HG03025 (cell line): ENCODE measurements around the gene SLC49A4.
A peak's percentile ranks its signal among the peaks of the same experiment; 100 is the strongest.

Experiments used
- ATAC-seq: cut with Tn5 transposase; IDR thresholded peaks from one replicate; pipeline ENCODE4 v1.9.1; 2021; ENCODE audit warnings: mild to moderate bottlenecking, moderate library complexity; ENCODE audit not compliant: unreplicated experiment, low FRiP score

Gene SLC49A4

DNA sequence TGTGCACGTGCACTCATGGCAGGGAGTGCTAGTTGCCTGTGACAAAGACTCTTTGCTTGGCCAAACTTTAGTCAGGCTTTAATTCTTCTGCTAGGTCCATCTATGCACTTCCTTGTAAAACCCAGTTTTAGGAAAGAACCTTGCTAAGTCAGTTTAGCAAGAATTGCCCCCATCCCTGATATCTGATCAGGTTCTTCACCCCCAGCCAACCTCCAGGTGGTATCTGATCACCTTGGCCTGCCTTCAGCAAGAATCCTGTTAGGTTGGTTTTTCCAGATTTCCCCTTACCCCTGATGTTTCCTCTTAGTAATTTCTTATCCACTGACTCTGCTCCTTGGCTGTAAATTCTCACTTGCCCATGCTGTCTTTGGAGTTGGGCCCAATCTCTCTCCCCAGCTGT, 9.6 kb upstream of the SLC49A4 start:
- no peak for ATAC-seq

DNA sequence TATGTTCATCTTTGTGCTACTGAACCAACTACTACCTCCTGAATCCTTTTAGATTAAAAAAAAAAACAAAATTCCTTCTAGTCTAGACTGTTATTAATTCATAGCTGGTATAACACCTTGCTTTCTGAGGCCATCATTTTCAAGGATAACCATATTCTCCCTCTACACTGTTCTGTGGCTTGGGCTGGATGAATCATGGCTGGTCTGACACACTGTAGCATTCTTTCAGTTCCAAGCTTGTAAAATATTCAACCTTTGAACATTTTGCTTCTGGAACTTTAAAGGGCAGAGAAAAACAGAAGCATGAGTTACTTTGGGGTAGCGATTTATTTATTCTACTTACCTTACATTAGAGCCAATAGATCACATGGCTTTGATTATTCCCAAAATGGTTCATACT, 8.8 kb upstream of the SLC49A4 start:
- ATAC-seq = no peak

DNA sequence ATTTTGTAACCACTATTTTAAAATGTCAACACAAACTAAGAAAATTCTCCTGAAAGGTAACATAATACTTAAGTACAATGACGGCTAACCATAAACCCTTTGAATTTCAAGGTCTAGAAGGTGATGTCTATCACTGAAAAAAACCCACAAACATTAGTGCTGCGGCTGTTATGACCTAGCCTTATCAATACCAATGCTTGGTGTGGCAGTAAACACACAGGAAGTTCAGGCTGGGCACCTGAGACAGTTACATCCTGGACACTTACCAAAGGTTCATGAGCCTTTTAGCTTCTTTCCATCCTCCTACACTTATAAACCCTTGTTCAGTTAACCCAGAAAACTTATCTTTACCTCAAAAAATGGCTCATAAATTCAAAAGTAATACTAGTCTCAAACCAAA, 7.0 kb upstream of the SLC49A4 start:
- ATAC-seq = no peak

DNA sequence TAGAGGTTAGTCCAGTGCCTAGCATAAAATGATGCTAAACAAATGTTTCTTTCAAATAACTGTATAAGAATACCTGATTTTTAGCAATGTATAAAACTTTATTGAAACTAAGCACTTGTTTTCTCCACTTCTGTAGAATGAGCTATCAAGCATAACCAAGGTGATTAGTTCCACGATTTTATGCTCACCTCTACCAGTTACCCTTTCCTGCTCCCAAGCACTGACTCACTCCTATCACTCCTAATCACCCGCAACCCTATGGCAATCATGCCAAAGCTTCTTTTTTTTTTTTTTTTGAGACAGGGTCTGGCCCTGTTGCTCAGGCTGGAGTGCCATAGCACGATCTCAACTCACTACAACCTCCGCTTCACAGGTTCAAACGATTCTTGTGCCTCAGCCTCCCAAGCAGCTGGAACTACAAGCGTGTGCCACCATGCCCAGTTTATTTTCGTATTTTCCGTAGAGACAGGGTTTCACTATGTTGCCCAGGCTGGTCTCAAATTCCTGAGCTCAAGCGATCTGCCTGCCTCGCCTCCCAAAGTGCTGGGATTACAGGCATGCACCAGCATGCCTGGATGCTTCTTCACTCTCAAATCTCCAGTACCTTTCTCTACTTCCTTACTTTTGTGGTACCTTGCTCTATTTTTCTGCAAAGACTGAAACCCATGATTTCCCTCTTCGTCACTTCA, 5.1 kb upstream of the SLC49A4 start:
- ATAC-seq = no peak

DNA sequence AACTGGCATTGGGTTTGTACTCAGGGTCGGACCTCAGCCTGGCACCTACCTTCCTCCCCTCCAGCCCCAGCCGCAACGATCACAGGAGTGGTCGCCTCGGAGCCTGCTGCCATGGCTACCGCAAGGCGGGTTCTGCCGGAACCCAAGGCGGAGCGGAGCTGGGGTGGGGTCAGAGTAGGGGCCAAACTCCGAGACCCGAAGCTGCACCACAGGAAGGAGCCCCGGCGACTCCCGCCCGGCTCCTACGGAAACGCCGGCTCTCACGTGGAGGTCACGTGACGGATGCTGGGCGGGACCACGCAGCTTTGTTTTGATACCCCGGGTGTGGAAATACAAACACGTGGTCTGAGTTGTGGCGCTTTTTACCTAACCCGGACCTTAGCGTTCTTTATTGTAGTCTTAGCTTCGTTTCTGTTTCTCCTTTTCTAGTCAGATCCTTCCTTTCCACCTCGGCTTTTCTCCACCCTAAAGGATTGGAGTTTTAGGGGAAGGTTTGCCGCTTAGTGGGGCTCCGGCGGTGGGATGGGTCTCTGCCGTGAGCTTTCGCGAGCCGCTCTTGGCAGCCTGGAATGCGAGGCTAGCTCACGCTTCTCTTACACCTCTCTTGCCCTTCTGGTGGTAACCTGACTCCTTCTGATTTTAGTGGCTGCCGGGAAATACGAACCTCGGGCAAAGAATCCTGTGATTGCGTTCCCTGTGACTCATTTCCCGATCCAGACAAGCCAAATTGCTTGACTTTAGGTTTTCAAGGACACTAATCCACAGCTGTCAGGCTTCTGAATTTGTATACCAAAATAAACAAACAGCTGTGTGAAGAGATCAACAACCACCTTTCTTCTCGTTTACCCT, 1.1 kb upstream of the SLC49A4 start, which contains the start of gene HSPBAP1:
Gene HSPBAP1, minus strand, starts transcription at position 264 of the 849 bp plus-strand sequence. Its CDS starts 151 bp downstream, at position 113.
- peak; percentile 56 for ATAC-seq

DNA sequence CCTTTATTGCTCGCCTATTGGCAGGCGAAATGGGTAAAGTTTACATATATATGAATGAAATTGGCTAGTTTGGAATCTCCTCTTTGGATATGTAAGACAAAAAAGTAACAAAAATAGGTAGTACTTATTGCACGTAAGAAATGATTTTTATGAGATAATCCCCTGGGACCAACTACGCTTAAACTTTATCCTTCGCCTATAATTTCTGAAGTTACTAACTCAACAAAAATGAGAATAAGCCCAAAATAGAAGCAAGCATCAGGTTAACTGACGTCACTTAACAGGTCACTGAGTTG, 438 bp upstream of the SLC49A4 start:
- ATAC-seq = no peak

DNA sequence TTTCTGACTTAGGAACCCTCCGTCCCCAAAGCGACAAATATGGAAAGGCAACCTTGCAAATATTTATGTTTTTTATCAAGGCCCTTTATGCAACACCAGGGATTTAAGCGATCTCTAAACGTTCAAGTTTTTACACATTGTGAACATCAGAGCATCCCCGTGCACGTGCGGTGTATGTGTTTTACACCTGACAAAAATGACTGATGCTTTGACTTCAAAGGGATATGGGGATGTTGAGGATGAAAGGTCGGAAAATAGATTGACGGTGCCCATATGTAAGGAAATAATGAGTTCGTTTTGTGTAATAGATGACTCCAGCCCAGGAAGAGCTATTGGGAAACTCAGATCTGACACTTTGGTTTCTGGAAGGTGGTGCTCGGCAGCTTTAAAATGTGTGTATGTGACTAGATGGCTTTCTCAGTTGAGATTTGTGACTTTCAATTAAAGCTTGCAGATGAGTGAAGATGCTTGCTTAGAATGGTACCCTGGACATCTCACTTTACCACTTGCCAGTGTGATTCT, 866 bp downstream of the SLC49A4 start:
- ATAC-seq = no peak

DNA sequence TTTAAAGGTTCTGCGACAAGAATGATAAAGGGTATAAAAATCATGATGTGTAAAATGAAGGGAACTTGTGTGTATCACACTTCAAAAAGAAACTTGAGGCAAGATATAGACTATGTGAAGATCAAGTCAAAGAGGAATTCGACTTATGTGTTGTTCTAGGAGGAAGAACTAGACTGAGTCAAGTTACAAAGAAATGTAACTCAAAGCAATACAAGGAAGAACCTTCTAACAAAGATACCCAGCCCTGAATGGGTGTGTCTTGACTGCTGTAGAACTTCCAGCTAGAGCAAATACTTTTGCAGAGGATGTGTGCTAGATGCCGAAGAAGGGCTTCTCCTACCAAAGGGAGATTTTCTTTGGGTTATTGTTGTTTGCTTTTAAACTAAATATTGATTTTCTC, 2.4 kb downstream of the SLC49A4 start:
- ATAC-seq = no peak

DNA sequence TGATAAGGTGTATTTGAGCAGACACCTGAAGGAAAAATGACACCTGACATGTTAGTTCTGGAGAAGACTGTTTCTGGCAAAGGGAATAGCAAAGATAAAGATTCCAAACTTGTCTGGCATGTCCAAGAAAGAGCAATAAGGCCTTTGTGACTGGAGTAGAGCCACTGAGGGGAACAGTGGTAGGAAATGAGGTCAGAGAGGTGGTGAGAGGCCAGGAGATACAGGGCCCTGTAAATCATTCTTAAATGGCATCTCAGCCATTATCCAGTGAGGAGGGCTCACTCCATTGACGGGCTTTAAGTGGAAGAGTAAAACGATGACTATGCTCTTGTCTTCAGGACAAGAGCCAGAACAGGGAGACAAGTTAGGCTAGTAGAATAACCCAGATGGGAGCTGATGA, 4.5 kb downstream of the SLC49A4 start:
- ATAC-seq = no peak

DNA sequence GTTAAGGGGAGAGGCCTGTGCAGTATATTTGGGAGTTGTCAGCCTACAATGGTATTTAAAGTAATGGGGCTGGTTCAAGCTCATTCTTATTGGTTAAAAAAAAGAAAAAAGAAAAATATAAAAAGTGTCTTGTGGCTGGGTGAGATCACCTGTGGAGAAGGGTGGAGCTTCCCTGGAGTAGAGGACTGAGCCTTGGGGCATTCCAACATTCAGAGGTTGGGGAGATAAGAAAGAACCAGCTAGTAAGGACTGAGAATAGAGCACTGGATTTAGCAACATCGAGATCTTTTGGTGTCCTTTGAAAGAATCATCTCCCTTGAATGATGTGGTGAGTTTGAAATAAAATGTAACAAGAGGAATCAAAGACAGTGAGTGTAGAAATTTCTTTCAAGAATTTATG, 5.2 kb downstream of the SLC49A4 start:
- ATAC-seq = no peak

DNA sequence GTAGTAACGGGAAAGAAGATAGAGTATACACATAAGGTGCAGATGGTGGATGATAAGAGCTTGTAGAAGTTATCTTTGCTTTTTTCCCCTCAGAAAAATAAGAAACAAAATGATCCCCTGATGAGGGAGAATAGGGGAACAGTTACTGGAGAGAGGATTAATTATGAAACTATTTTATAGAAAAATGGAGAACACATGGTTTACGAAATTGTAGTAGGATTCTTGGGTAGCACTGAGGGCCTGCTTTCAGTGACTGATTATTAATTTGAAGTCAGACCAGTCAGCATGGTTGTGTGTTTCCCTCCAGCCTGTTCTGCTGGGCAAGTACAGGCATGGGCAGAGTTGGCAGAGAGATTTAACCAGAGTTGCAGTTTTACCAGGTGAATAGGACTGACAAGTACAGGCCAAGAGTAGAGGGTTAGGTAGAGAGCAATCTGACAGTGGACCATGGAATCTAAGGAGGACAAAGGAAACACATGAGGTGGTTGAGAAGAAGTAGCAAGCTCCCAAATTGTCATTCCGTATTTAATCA, 5.9 kb downstream of the SLC49A4 start:
- ATAC-seq = no peak

DNA sequence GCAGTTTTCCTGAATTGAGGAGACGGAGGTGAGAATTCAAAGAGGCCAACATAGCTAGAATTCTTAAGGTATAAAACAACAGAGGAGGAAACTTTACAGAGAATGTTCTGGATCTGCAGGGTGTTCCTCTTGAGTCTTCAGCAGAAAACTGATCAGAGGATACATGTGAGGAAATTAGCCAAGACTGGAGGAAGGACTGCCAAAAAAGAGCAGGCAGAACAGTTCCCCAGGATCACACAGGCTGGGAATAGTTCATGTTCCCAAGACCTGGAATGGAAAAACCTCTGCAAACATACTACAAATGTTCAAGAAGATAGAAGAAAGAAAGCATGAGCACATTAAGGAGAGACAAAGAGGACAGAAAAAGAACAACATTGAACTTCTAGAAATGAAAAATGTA, 7.5 kb downstream of the SLC49A4 start:
- ATAC-seq = no peak

DNA sequence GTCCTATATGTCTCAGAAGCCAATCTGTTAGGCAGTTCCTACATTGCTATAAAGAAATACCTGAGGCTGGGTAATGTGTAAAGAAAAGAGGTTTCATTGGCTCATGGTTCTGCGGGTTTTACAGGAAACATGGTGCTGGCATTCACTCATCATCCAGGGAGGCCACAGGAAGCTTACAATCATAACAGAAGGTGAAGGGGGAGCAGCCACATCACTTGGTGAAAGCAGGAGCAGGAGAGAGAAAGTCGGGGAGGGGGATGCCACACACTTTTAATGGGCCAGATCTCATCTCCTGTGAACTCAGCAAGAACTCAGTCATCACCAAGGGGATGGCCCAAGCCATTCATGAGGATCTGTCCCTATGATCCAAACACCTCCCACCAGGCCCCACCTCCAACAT, 9.1 kb downstream of the SLC49A4 start:
- ATAC-seq = no peak

DNA sequence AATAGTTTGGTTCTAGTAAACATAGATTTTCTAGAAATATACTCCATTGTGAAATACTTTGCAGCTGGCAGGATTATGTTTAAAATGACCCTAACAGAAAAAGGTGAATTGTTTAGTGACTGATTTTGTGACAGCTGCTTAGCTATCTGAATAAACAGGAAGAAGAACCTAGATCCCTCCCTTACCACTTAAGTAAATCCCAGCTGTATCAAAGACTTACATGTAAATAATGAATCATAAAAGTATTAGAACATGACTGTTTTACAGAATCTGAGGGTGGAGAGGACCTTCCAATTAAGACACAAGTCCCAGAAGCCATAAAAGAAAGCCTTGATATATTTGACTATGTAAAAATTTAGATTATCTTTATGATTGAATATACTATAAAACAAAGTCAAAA, 15.9 kb downstream of the SLC49A4 start:
- ATAC-seq = no peak

DNA sequence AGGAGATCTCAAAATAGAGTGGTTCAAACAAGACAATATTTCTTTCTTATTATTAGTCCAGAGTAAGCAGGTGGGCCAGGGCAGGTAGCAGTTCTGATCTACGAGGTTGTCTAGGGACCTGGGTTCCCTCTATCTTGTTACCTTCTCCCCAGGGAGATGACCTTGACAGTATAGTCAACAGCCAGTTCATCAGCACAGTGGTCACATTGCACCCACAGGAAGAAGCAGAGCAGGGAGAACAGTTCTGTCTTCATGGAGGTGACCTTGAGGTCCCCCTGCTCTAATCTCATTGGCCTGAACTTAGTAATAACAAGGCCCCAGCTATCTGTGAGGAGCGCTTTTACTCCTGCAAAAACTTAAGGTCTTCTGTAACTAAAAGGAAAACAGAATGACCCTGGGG, 21.7 kb downstream of the SLC49A4 start:
- no peak for ATAC-seq

DNA sequence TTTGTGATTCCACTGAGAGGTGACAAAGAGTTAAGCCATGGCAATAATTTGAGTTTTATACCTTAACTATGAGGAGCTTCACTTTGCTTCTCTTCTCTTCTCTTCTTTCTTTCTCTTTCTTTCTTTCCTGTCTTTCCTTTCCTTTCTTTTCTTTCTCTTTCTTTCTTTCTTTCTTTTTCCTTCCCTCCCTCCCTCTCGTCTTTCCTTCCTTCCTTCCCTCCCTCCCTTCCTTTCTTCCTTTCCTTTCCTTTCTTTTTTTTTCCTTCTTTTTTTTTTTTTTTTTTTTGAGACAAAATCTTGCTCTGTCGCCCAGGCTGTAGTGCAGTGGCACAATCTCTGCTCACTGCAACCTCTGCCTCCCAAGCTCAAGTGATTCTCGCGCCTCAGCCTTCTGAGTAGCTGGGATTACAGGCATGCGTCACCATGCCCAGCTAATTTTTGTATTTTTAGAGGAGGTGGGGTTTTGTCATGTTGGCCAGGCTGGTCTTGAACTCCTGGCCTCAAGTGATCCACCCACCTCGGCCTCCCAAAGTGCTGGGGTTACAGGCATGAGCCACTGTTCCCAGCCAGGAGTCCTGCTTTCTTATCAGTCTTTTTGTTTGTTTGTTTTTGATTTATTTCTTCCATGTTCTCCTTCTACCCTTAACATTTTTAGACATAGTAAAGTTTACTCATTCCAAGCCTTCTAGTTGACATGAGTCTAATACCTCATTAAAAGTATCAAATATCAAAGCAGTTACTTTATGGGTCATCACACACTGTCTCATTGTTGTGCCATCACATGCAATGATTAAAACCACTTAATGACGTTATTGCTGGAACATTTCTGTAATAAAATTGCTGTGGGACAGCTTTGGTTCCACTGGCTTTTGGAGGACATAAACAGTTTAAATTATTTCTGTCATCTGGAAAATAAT, 29.9 kb downstream of the SLC49A4 start:
- ATAC-seq = no peak

DNA sequence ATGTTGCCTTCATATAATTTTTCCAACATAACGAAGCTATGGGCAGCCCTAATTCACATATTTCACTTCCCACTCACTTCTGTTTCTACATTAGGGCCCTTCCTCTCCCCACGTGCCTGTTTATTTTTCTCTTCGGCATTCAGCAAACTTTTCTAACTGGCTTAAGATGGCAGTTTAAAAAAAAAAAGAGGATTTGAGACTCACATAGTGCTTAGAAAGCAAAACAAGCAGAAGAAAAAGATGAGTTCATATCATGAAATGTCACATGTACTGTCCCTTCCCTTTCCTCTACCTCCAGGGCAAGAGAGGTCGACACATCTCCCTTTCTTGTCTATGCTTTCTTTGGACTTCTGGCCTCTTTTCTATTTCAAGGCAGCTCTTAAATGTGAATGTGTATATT, 30.6 kb downstream of the SLC49A4 start:
- no peak for ATAC-seq

DNA sequence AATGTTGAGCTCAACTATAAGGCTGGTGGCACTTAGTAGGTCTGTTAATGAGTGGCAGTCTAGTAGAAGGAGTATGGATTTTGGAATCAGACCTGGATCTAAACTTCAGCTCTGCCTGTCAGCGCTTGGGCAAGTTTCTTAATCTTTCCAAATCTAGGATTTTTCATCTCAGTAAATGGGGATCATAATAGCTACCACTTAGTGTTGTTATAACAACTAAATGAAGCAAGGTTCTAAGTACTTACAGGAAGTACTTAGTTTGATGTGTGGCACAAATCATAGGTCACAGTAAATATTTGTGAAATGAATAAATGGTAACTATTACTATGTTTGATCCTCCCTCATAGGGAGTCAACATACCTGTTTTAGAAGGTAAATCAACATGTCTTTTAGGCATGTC, 31.4 kb downstream of the SLC49A4 start:
- no peak for ATAC-seq

DNA sequence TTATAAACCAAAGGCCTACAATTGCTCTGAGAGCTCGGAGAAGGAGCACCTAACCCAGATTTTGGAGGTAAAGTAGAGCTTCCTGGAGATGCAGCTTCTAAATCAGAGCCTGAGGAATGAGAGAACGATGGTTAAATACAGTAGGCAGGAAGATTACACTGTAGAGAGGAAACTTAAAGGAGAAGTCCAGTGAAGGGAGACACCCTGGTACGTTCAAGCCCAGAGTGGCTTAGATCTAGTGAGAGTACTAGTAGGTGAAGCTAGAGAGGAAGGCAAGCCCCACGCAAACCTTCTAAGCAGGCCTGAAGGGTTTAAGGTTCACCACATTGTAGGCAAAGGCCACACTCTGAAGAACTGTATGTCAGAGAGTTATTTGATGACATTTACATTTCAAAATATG, 33.4 kb downstream of the SLC49A4 start:
- ATAC-seq = no peak

DNA sequence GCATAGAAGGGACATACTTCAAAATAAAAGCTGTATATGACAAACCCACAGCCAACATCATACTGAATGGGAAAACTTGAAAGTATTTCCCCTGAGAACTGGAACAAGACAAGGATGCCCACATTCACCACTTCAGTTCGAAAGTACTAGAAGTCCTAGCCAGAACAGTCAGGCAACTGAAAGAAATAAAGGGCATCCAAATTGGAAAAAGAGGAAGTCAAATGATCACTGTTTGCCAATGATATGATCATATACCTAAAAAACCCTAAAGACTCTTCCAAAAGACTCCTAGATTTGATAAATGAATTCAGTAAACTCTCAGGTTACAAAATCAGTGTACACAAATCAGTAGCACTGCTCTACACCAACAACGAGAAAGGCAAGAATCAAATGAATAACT, 40.7 kb downstream of the SLC49A4 start:
- ATAC-seq = no peak

DNA sequence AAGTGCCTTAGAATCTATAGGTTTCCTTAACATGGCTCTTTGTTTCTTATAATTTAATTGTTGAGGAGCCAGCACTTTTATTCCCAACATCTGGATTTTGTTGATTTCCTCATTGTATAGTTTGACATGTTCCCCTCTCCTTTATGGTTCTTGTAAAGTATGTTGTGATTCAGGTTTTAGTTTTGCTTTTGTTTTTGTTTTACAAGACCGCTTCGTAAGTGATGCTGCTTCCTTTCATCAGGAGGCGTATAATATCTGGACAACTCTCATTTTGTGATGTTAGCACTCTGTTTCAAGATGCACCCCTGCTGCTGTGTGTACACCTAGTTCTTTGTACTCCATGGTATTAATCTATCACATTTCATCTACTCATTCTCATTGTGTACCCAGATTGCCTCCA, 48.7 kb downstream of the SLC49A4 start:
- ATAC-seq = no peak
